Measurements from ENCODE around the gene SGMS2. TPM values are rescaled to one million over a fixed set of nuclear protein-coding genes. Genes with fewer than 3 reads are reported as not detected.
A peak's percentile ranks its signal among the peaks of the same experiment; 100 is the strongest.

SGMS2 gene
- polyA plus RNA-seq, 2 donors = 2.4 to 8.5 TPM

GRCh38 chr4:107857741-107858140, 33.0 kb downstream of the SGMS2 start:
- H3K36me3 ChIP-seq (ENCODE audit: control insufficient read depth in 2 of 2, insufficient read depth in 2 of 2, low read length in 1 of 2) = no peaks in the 10 kb centered on the region
- H3K9me3 ChIP-seq (ENCODE audit: control insufficient read depth in 2 of 2, insufficient read depth in 1 of 2, low read depth in 1 of 2, low read length in 1 of 2) = no peaks in the 10 kb centered on the region
- no peaks in the 10 kb centered on the region for H3K27me3 ChIP-seq (ENCODE audit: control insufficient read depth in 1 of 2, insufficient read depth in 2 of 2, low read length in 2 of 2)
- H3K4me1 ChIP-seq (ENCODE audit: control insufficient read depth in 2 of 2, insufficient read depth in 2 of 2, low read length in 1 of 2) = no peaks in the 10 kb centered on the region
- no peak overlapping the region for H3K27ac ChIP-seq (ENCODE audit: low read depth in 2 of 2, low read length in 1 of 2)
- WGBS, 2 donors = 70 to 81% methylated on average over 4 of the region's 4 CpGs
- H3K4me3 ChIP-seq (ENCODE audit: low read depth in 1 of 2, low read length in 2 of 2) = no peak overlapping the region

GRCh38 chr4:107858158-107858742, 33.5 kb downstream of the SGMS2 start:
- H3K36me3 ChIP-seq (ENCODE audit: control insufficient read depth in 2 of 2, insufficient read depth in 2 of 2, low read length in 1 of 2) = no peaks in the 10 kb centered on the region
- no peaks in the 10 kb centered on the region for H3K9me3 ChIP-seq (ENCODE audit: control insufficient read depth in 2 of 2, insufficient read depth in 1 of 2, low read depth in 1 of 2, low read length in 1 of 2)
- H3K4me3 ChIP-seq (ENCODE audit: low read depth in 1 of 2, low read length in 2 of 2) = no peak overlapping the region
- 77 to 87% methylated on average over 3 of the region's 3 CpGs for WGBS, 2 donors
- H3K4me1 ChIP-seq (ENCODE audit: control insufficient read depth in 2 of 2, insufficient read depth in 2 of 2, low read length in 1 of 2) = no peaks in the 10 kb centered on the region
- no peak overlapping the region for H3K27ac ChIP-seq (ENCODE audit: low read depth in 2 of 2, low read length in 1 of 2)
- no peaks in the 10 kb centered on the region for H3K27me3 ChIP-seq (ENCODE audit: control insufficient read depth in 1 of 2, insufficient read depth in 2 of 2, low read length in 2 of 2)

- peak overlapping the region in 1 of 2 donors; percentile 42 for H3K27ac ChIP-seq (ENCODE audit: low read depth in 2 of 2, low read length in 1 of 2)
Measured at GRCh38 chr4:107862658-107863057, 37.9 kb downstream of the SGMS2 start.

GRCh38 chr4:107863416-107863815, 38.7 kb downstream of the SGMS2 start:
- Histone ChIP-seq H3K27ac (ENCODE audit: low read depth in 2 of 2, low read length in 1 of 2) (no peak overlapping the region), H3K9me3 (ENCODE audit: control insufficient read depth in 2 of 2, insufficient read depth in 1 of 2, low read depth in 1 of 2, low read length in 1 of 2) (no peaks in the 10 kb centered on the region), H3K4me1 (ENCODE audit: control insufficient read depth in 2 of 2, insufficient read depth in 2 of 2, low read length in 1 of 2) (no peaks in the 10 kb centered on the region), H3K27me3 (ENCODE audit: control insufficient read depth in 1 of 2, insufficient read depth in 2 of 2, low read length in 2 of 2) (no peaks in the 10 kb centered on the region), H3K4me3 (ENCODE audit: low read depth in 1 of 2, low read length in 2 of 2) (no peak overlapping the region), H3K36me3 (ENCODE audit: control insufficient read depth in 2 of 2, insufficient read depth in 2 of 2, low read length in 1 of 2) (no peaks in the 10 kb centered on the region)
- WGBS, 2 donors = 96 to 98% methylated on average over 2 of the region's 2 CpGs

More at GRCh38 chr4:107862658-107863057, 37.9 kb downstream of the SGMS2 start:
- Histone ChIP-seq H3K4me3 (ENCODE audit: low read depth in 1 of 2, low read length in 2 of 2) (no peak overlapping the region), H3K9me3 (ENCODE audit: control insufficient read depth in 2 of 2, insufficient read depth in 1 of 2, low read depth in 1 of 2, low read length in 1 of 2) (no peaks in the 10 kb centered on the region), H3K4me1 (ENCODE audit: control insufficient read depth in 2 of 2, insufficient read depth in 2 of 2, low read length in 1 of 2) (no peaks in the 10 kb centered on the region), H3K27me3 (ENCODE audit: control insufficient read depth in 1 of 2, insufficient read depth in 2 of 2, low read length in 2 of 2) (no peaks in the 10 kb centered on the region), H3K36me3 (ENCODE audit: control insufficient read depth in 2 of 2, insufficient read depth in 2 of 2, low read length in 1 of 2) (no peaks in the 10 kb centered on the region)
- WGBS, 2 donors = 36 to 40% methylated on average over 5 of the region's 5 CpGs

- Histone ChIP-seq H3K4me3 (ENCODE audit: low read depth in 1 of 2, low read length in 2 of 2) (no peak overlapping the region), H3K9me3 (ENCODE audit: control insufficient read depth in 2 of 2, insufficient read depth in 1 of 2, low read depth in 1 of 2, low read length in 1 of 2) (no peaks in the 10 kb centered on the region), H3K27ac (ENCODE audit: low read depth in 2 of 2, low read length in 1 of 2) (no peak overlapping the region), H3K27me3 (ENCODE audit: control insufficient read depth in 1 of 2, insufficient read depth in 2 of 2, low read length in 2 of 2) (no peaks in the 10 kb centered on the region), H3K36me3 (ENCODE audit: control insufficient read depth in 2 of 2, insufficient read depth in 2 of 2, low read length in 1 of 2) (no peaks in the 10 kb centered on the region), H3K4me1 (ENCODE audit: control insufficient read depth in 2 of 2, insufficient read depth in 2 of 2, low read length in 1 of 2) (no peaks in the 10 kb centered on the region)
- WGBS, 2 donors = 60 to 70% methylated on average over 2 of the region's 2 CpGs
Measured at GRCh38 chr4:107863850-107864371, 39.2 kb downstream of the SGMS2 start.

GRCh38 chr4:107866726-107867125, 42.0 kb downstream of the SGMS2 start:
- Histone ChIP-seq H3K27me3 (ENCODE audit: control insufficient read depth in 1 of 2, insufficient read depth in 2 of 2, low read length in 2 of 2) (no peaks in the 10 kb centered on the region), H3K36me3 (ENCODE audit: control insufficient read depth in 2 of 2, insufficient read depth in 2 of 2, low read length in 1 of 2) (no peaks in the 10 kb centered on the region), H3K4me1 (ENCODE audit: control insufficient read depth in 2 of 2, insufficient read depth in 2 of 2, low read length in 1 of 2) (no peaks in the 10 kb centered on the region), H3K27ac (ENCODE audit: low read depth in 2 of 2, low read length in 1 of 2) (no peak overlapping the region), H3K4me3 (ENCODE audit: low read depth in 1 of 2, low read length in 2 of 2) (no peak overlapping the region), H3K9me3 (ENCODE audit: control insufficient read depth in 2 of 2, insufficient read depth in 1 of 2, low read depth in 1 of 2, low read length in 1 of 2) (no peaks in the 10 kb centered on the region)
- 78 to 82% methylated on average over 1 of the region's 1 CpG for WGBS, 2 donors

GRCh38 chr4:107870236-107870635, 45.5 kb downstream of the SGMS2 start:
- Histone ChIP-seq H3K9me3 (ENCODE audit: control insufficient read depth in 2 of 2, insufficient read depth in 1 of 2, low read depth in 1 of 2, low read length in 1 of 2) (no peaks in the 10 kb centered on the region), H3K4me3 (ENCODE audit: low read depth in 1 of 2, low read length in 2 of 2) (no peak overlapping the region), H3K27ac (ENCODE audit: low read depth in 2 of 2, low read length in 1 of 2) (no peak overlapping the region), H3K36me3 (ENCODE audit: control insufficient read depth in 2 of 2, insufficient read depth in 2 of 2, low read length in 1 of 2) (no peaks in the 10 kb centered on the region), H3K27me3 (ENCODE audit: control insufficient read depth in 1 of 2, insufficient read depth in 2 of 2, low read length in 2 of 2) (no peaks in the 10 kb centered on the region), H3K4me1 (ENCODE audit: control insufficient read depth in 2 of 2, insufficient read depth in 2 of 2, low read length in 1 of 2) (no peaks in the 10 kb centered on the region)
- WGBS, 2 donors = 81 to 84% methylated on average over 6 of the region's 6 CpGs

- Histone ChIP-seq H3K4me3 (ENCODE audit: low read depth in 1 of 2, low read length in 2 of 2) (no peak overlapping the region), H3K27ac (ENCODE audit: low read depth in 2 of 2, low read length in 1 of 2) (no peak overlapping the region), H3K27me3 (ENCODE audit: control insufficient read depth in 1 of 2, insufficient read depth in 2 of 2, low read length in 2 of 2) (no peaks in the 10 kb centered on the region), H3K4me1 (ENCODE audit: control insufficient read depth in 2 of 2, insufficient read depth in 2 of 2, low read length in 1 of 2) (no peaks in the 10 kb centered on the region), H3K9me3 (ENCODE audit: control insufficient read depth in 2 of 2, insufficient read depth in 1 of 2, low read depth in 1 of 2, low read length in 1 of 2) (no peaks in the 10 kb centered on the region), H3K36me3 (ENCODE audit: control insufficient read depth in 2 of 2, insufficient read depth in 2 of 2, low read length in 1 of 2) (no peaks in the 10 kb centered on the region)
- 30 to 40% methylated on average over 8 of the region's 8 CpGs for WGBS, 2 donors
Measured at GRCh38 chr4:107870916-107871786, 46.4 kb downstream of the SGMS2 start.

GRCh38 chr4:107874024-107874423, 49.3 kb downstream of the SGMS2 start:
- H3K27me3 ChIP-seq (ENCODE audit: control insufficient read depth in 1 of 2, insufficient read depth in 2 of 2, low read length in 2 of 2) = no peaks in the 10 kb centered on the region
- 91 to 94% methylated on average over 3 of the region's 3 CpGs for WGBS, 2 donors
- H3K9me3 ChIP-seq (ENCODE audit: control insufficient read depth in 2 of 2, insufficient read depth in 1 of 2, low read depth in 1 of 2, low read length in 1 of 2) = no peaks in the 10 kb centered on the region
- no peaks in the 10 kb centered on the region for H3K36me3 ChIP-seq (ENCODE audit: control insufficient read depth in 2 of 2, insufficient read depth in 2 of 2, low read length in 1 of 2)
- H3K4me3 ChIP-seq (ENCODE audit: low read depth in 1 of 2, low read length in 2 of 2) = no peak overlapping the region
- no peaks in the 10 kb centered on the region for H3K4me1 ChIP-seq (ENCODE audit: control insufficient read depth in 2 of 2, insufficient read depth in 2 of 2, low read length in 1 of 2)
- H3K27ac ChIP-seq (ENCODE audit: low read depth in 2 of 2, low read length in 1 of 2) = no peak overlapping the region
